D721Med (cell line): ENCODE measurements around the gene PI4KA.
"Not testable (repeated sequence)": the region's sequence is repeated elsewhere in the genome, so short reads cannot be mapped to it uniquely, and the experiment has no call there.

Experiments used
- DNase-seq: peaks from one replicate; pipeline ENCODE4 v3.0.0; 2011; ENCODE audit warnings: low spot score; ENCODE audit not compliant: insufficient read length
- FAIRE-seq: peaks from 2 replicates; lab custom pipeline; 2011; peaks lifted over from hg19 to GRCh38; lab: Jason Lieb, UNC
- CTCF ChIP-seq: IDR thresholded peaks from 2 replicates; pipeline ENCODE4 v1.5.1; 2012; ENCODE audit warnings: mild to moderate bottlenecking, control low read depth; ENCODE audit not compliant: insufficient read depth; ENCODE audit errors: missing control alignments

PI4KA gene

GRCh38 chr22:20840646-20841371 lies 17.8 kb downstream of the PI4KA start:
- TF ChIP-seq CTCF = no peak
- no peak for FAIRE-seq
- no peak for DNase-seq

- FAIRE-seq (no peak), DNase-seq (no peak)
- TF ChIP-seq CTCF = no peak
These were observed 18.6 kb downstream of the PI4KA start for GRCh38 chr22:20839837-20840645.

GRCh38 chr22:20839354-20839753 lies 19.3 kb downstream of the PI4KA start:
- DNase-seq, FAIRE-seq: not testable (repeated sequence)

- no peak for DNase-seq
- no peak for FAIRE-seq
- TF ChIP-seq CTCF = no peak
These were observed 21.4 kb downstream of the PI4KA start for GRCh38 chr22:20836987-20837823.

GRCh38 chr22:20834725-20835124 lies 23.9 kb downstream of the PI4KA start:
- no peak for TF ChIP-seq CTCF
- FAIRE-seq (no peak), DNase-seq (no peak)

- no peak for DNase-seq
- TF ChIP-seq CTCF = no peak
- FAIRE-seq = no peak
These were observed 24.4 kb downstream of the PI4KA start for GRCh38 chr22:20834206-20834605.

- TF ChIP-seq CTCF = no peak
- DNase-seq (no peak), FAIRE-seq (no peak)
These were observed 25.4 kb downstream of the PI4KA start for GRCh38 chr22:20833225-20833665.
